CD14-positive monocyte (primary cell): ENCODE measurements around the gene RIMBP3C. TPM values are rescaled to one million over a fixed set of nuclear protein-coding genes. Genes with fewer than 3 reads are reported as not detected.

ENCODE experiments used
- DNase-seq, 3 donors: peaks; one replicate each; pipeline ENCODE4 v3.0.0-alpha.2; 2011 to 2022
- H2AFZ ChIP-seq: 2 replicates; pipeline ENCODE4 v1.6.0; 2012; ENCODE audit warnings: mild to moderate bottlenecking, low read depth, low read length, inconsistent platforms; ENCODE audit not compliant: insufficient read depth, poor library complexity, severe bottlenecking
- H3K27ac ChIP-seq, 2 donors: 1 replicate in 1 of 2; 2 replicates in 1 of 2; pipeline ENCODE4 v1.5.1; 2012 to 2013; ENCODE audit warnings: low read length in 2 of 2, control low read depth in 1 of 2, inconsistent platforms in 1 of 2, low read depth in 1 of 2, mild to moderate bottlenecking in 1 of 2
- H3K27me3 ChIP-seq, 2 donors: one replicate each; pipeline versions ENCODE4 v1.6.0 to v1.6.1; 2011 to 2013; ENCODE audit warnings: low read length in 2 of 2; ENCODE audit not compliant: control insufficient read depth in 2 of 2, insufficient read depth in 2 of 2
- H3K36me3 ChIP-seq, 2 donors: replicated peaks in 1 of 2; 1 replicate in 1 of 2; 2 replicates in 1 of 2; pipeline versions ENCODE4 v1.5.1 to v1.6.1; 2012 to 2013; ENCODE audit warnings: low read length in 2 of 2, control low read depth in 1 of 2, inconsistent platforms in 1 of 2, mild to moderate bottlenecking in 1 of 2; ENCODE audit not compliant: insufficient read depth in 2 of 2, control insufficient read depth in 1 of 2
- H3K4me1 ChIP-seq, 2 donors: 1 replicate in 1 of 2; 2 replicates in 1 of 2; pipeline versions ENCODE4 v1.5.1 to v1.6.1; 2012 to 2013; ENCODE audit warnings: low read length in 2 of 2, control low read depth in 1 of 2, inconsistent platforms in 1 of 2, mild to moderate bottlenecking in 1 of 2, moderate library complexity in 1 of 2; ENCODE audit not compliant: insufficient read depth in 2 of 2, control insufficient read depth in 1 of 2
- H3K4me2 ChIP-seq: replicated peaks from 2 replicates; pipeline ENCODE3; 2012; ENCODE audit warnings: low read length, moderate library complexity, mild to moderate bottlenecking; ENCODE audit not compliant: poor library complexity, severe bottlenecking; ENCODE audit errors: extremely low read depth
- H3K4me3 ChIP-seq, 3 experiments: fragments of 200-600 bp in 1 of 3; sonication (generic) in 1 of 3; replicated peaks in 1 of 3; 1 replicate in 2 of 3; 2 replicates in 1 of 3; pipeline ENCODE4 v1.5.1; 2011 to 2013; ENCODE audit warnings: low read length in 3 of 3, mild to moderate bottlenecking in 3 of 3, control low read depth in 2 of 3, low read depth in 2 of 3, inconsistent platforms in 1 of 3, moderate library complexity in 1 of 3
- H3K79me2 ChIP-seq: 2 replicates; pipeline ENCODE4 v1.6.0; 2012; ENCODE audit warnings: mild to moderate bottlenecking, control low read depth, inconsistent platforms, low read length, moderate library complexity; ENCODE audit not compliant: insufficient read depth
- H3K9ac ChIP-seq: 2 replicates; pipeline ENCODE4 v1.6.0; 2017; ENCODE audit warnings: low read length, mild to moderate bottlenecking; ENCODE audit not compliant: insufficient read depth, poor library complexity, severe bottlenecking
- H3K9me3 ChIP-seq, 2 donors: replicated peaks in 1 of 2; 1 replicate in 1 of 2; 2 replicates in 1 of 2; pipeline versions ENCODE4 v1.5.1 to v1.6.1; 2012 to 2013; ENCODE audit warnings: low read length in 2 of 2, control low read depth in 1 of 2; ENCODE audit not compliant: control insufficient read depth in 1 of 2, insufficient read depth in 1 of 2
- H4K20me1 ChIP-seq: 2 replicates; pipeline ENCODE4 v1.6.0; 2012; ENCODE audit warnings: mild to moderate bottlenecking, low read length, control low read depth, moderate library complexity; ENCODE audit not compliant: insufficient read depth
- H3K27ac Mint-ChIP-seq, 7 donors: one replicate each; pipeline ENCODE4 v1.8.0; 2020; ENCODE audit warnings: mild to moderate bottlenecking in 7 of 7, mixed read lengths in 7 of 7, moderate library complexity in 6 of 7, inconsistent platforms in 2 of 7
- H3K27me3 Mint-ChIP-seq, 3 donors: one replicate each; pipeline ENCODE4 v1.8.0; 2021 to 2022; ENCODE audit warnings: low read depth in 3 of 3, mild to moderate bottlenecking in 3 of 3, mixed read lengths in 3 of 3, moderate library complexity in 3 of 3, inconsistent platforms in 1 of 3
- H3K36me3 Mint-ChIP-seq, 2 donors: one replicate each; pipeline ENCODE4 v1.8.0; 2020; ENCODE audit warnings: mixed read lengths in 2 of 2, inconsistent platforms in 1 of 2, mild to moderate bottlenecking in 1 of 2
- H3K4me1 Mint-ChIP-seq: one replicate; pipeline ENCODE4 v1.8.0; 2020; ENCODE audit warnings: mild to moderate bottlenecking, mixed read lengths
- H3K4me3 Mint-ChIP-seq, 2 donors: one replicate each; pipeline ENCODE4 v1.8.0; 2020; ENCODE audit warnings: mild to moderate bottlenecking in 2 of 2, mixed read lengths in 2 of 2, moderate library complexity in 1 of 2
- H3K9me3 Mint-ChIP-seq, 7 donors: one replicate each; pipeline ENCODE4 v1.8.0; 2020 to 2022; ENCODE audit warnings: mixed read lengths in 7 of 7, mild to moderate bottlenecking in 6 of 7, moderate library complexity in 6 of 7, inconsistent platforms in 2 of 7
- CTCF ChIP-seq: fragments of 200-600 bp; IDR thresholded peaks from one replicate; pipeline ENCODE4 v1.8.0; 2022; ENCODE audit warnings: antibody characterized with exemption, mild to moderate bottlenecking
- WGBS: methylation state at CpG from one replicate; pipeline ENCODE4 v1.1.5; 2013; ENCODE audit warnings: missing lambda C conversion rate; ENCODE audit not compliant: insufficient coverage; 5-methylcytosine and 5-hydroxymethylcytosine counted together
- intact Hi-C, 2 donors: fragments of 100-400 bp; cut with micrococcal nuclease; formaldehyde crosslinking; loops; one replicate each; pipeline versions ENCODE4 v1.15.0 to v1.15.1; 2023
- polyA plus RNA-seq, 3 donors: library from polyadenylated mRNA; depleted of rRNA in 1 of 3; unstranded in 2 of 3; stranded (reverse) in 1 of 3; fragments of 300-500 nt in 2 of 3; fragments of >200 nt in 1 of 3; fragmentation: Illumina TruSeq in 2 of 3; gene quantifications; 1 replicate in 2 of 3; 2 replicates in 1 of 3; pipeline ENCODE4 v1.2.3, GENCODE V29; 2012 to 2021

The RIMBP3C gene
- polyA plus RNA-seq, 3 donors: 0.05 to 0.11 (median 0.08) TPM

DNA sequence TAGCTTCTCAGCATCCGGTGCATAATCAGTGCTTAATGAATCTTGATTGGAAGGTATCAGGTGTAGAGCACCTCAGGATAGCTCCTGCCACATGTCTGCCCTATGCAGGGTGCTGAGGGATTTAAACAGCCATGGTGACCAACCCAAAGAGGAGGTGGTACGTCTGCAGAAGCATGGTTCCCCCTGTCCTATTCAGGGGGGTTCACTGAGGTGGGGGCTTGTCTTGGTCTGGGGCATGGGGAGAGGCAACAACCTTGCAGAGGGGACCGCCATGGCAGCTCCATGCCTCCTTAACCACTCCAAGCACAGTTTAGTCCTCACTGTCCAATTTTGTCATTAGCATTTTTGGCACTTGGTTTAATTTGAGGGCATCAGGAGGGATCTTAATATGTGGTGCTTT, 41.2 kb upstream of the RIMBP3C start:
- WGBS: no CpG with 5 or more reads among the region's 3 CpGs
- Histone ChIP-seq H4K20me1 (peaks cover 99% of the 10 kb centered on the region), H3K36me3 (peaks cover 31 to 72% of the 10 kb centered on the region in 2 donors), H3K4me1 (peaks cover 9 to 12% of the 10 kb centered on the region in 2 donors), H3K4me3 (no peak overlapping the region), H3K27me3 (no peaks in the 10 kb centered on the region), H2AFZ (no peak overlapping the region), H3K9ac (no peak overlapping the region), H3K79me2 (peaks cover 99% of the 10 kb centered on the region), H3K9me3 (no peaks in the 10 kb centered on the region), H3K27ac (no peak overlapping the region), H3K4me2 (no peak overlapping the region)
- Mint-ChIP-seq H3K4me3 (no peak overlapping the region), H3K4me1 (peaks cover 46% of the 10 kb centered on the region), H3K27me3 (peaks cover 0 to 3% (median 0%) of the 10 kb centered on the region in 3 donors), H3K27ac (peak overlapping the region in 1 of 7 donors; percentile 20), H3K9me3 (no peaks in the 10 kb centered on the region), H3K36me3 (peaks cover 42 to 67% of the 10 kb centered on the region in 2 donors)
- DNase-seq: no peak
- intact Hi-C loops: no loop called here
- TF ChIP-seq CTCF: no peak

DNA sequence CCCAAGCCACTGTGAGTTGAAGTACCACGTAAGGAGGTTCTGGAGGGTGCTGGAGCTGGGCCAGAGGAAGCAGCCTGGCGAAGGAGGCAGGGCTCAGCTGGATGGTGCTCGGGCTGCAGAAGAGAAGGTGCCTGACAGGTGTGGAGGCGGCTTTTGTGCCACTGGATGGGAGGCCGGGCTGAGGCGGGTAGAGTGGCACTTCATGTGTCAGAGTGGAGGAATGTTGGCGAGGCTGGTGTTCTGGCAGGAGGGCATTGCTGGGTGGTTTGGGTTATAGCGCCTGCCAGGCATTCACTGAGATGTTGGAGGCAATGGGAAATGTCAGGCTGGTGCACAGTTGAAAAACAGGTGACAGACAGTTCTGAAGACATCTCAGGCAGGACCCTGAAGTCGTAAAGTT, 40.4 kb upstream of the RIMBP3C start:
- Mint-ChIP-seq H3K36me3 (peaks cover 40 to 67% of the 10 kb centered on the region in 2 donors), H3K27me3 (peaks cover 0 to 3% (median 0%) of the 10 kb centered on the region in 3 donors), H3K4me1 (peaks cover 50% of the 10 kb centered on the region), H3K9me3 (no peaks in the 10 kb centered on the region), H3K27ac (peak overlapping the region in 4 of 7 donors; percentile 41 to 87 (median 81)), H3K4me3 (no peak overlapping the region)
- Histone ChIP-seq H2AFZ (no peak overlapping the region), H3K27me3 (no peaks in the 10 kb centered on the region), H3K9me3 (no peaks in the 10 kb centered on the region), H4K20me1 (peaks cover 99% of the 10 kb centered on the region), H3K4me1 (peaks cover 15% of the 10 kb centered on the region in 2 donors), H3K9ac (no peak overlapping the region), H3K4me3 (no peak overlapping the region), H3K36me3 (peaks cover 31 to 69% of the 10 kb centered on the region in 2 donors), H3K79me2 (peaks cover 99% of the 10 kb centered on the region), H3K4me2 (no peak overlapping the region), H3K27ac (peak overlapping the region in 1 of 2 donors; percentile 27)
- no peak for TF ChIP-seq CTCF
- 44% methylated on average over 7 of the region's 9 CpGs for WGBS
- DNase-seq: no peak
- intact Hi-C loops: no loop called here
